ENCODE data around the gene NUS1. TPM values are rescaled to one million over a fixed set of nuclear protein-coding genes. Genes with fewer than 3 reads are reported as not detected.
"Not testable (repeated sequence)": the region's sequence is repeated elsewhere in the genome, so short reads cannot be mapped to it uniquely, and the experiment has no call there.

NUS1 gene
- total RNA-seq, 1 experiment from 2014 or later: 73.8 TPM

DNA sequence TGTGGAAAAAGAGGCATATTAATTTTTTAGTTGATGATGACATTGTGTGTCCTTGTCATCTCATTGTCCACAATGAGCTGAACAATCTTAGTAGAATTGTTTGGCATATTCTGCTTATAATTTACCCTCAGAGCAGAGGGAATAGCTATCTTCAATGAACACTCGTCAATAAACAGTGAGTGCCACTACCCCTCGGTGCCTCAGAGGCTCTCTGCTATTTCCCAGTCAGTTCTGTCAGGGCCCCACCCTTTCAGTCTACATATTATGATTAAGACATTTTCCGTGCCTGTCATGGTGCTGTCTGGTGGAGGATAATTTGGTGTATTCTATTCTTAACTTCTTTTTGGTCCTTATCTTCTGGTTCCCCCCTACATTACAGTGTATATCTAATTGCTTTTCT is 31.2 kb downstream of the NUS1 start:
- ChIA-PET CTCF (no interaction called here), POLR2A (no interaction called here)
- Mint-ChIP-seq H3K27ac (no peak overlapping the region), H3K36me3 (peaks cover 25% of the 10 kb centered on the region), H3K9me3 (peaks cover 6% of the 10 kb centered on the region), H3K4me1 (no peaks in the 10 kb centered on the region), H3K4me3 (no peak overlapping the region), H3K27me3 (ENCODE audit: low read depth) (no peaks in the 10 kb centered on the region)
- no peak for ATAC-seq
- DNase-seq (ENCODE audit: low spot score): no peak
- TF ChIP-seq, protein P1, sequence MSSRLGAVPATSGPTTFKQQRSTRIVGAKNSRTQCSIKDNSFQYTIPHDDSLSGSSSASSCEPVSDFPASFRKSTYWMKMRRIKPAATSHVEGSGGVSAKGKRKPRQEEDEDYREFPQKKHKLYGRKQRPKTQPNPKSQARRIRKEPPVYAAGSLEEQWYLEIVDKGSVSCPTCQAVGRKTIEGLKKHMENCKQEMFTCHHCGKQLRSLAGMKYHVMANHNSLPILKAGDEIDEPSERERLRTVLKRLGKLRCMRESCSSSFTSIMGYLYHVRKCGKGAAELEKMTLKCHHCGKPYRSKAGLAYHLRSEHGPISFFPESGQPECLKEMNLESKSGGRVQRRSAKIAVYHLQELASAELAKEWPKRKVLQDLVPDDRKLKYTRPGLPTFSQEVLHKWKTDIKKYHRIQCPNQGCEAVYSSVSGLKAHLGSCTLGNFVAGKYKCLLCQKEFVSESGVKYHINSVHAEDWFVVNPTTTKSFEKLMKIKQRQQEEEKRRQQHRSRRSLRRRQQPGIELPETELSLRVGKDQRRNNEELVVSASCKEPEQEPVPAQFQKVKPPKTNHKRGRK (CRISPR knock-in tag; IDR thresholded peaks at IDR 0.05; ENCODE audit: borderline replicate concordance): no peak
- TF ChIP-seq ZNF232 (CRISPR knock-in tag; IDR thresholded peaks at IDR 0.05): no peak
- TF ChIP-seq ERG (CRISPR knock-in tag; IDR thresholded peaks at IDR 0.05): no peak
- TF ChIP-seq CTCF (IDR thresholded peaks at IDR 0.05): no peak
- TF ChIP-seq PRRX2 (CRISPR knock-in tag; IDR thresholded peaks at IDR 0.05): no peak
- no peak for TF ChIP-seq PREB (CRISPR knock-in tag; IDR thresholded peaks at IDR 0.05; ENCODE audit: borderline replicate concordance)
- TF ChIP-seq GABPB1 (CRISPR knock-in tag; IDR thresholded peaks at IDR 0.05): no peak
- no peak for TF ChIP-seq ZNF532 (CRISPR knock-in tag; IDR thresholded peaks at IDR 0.05; ENCODE audit: borderline replicate concordance)

DNA sequence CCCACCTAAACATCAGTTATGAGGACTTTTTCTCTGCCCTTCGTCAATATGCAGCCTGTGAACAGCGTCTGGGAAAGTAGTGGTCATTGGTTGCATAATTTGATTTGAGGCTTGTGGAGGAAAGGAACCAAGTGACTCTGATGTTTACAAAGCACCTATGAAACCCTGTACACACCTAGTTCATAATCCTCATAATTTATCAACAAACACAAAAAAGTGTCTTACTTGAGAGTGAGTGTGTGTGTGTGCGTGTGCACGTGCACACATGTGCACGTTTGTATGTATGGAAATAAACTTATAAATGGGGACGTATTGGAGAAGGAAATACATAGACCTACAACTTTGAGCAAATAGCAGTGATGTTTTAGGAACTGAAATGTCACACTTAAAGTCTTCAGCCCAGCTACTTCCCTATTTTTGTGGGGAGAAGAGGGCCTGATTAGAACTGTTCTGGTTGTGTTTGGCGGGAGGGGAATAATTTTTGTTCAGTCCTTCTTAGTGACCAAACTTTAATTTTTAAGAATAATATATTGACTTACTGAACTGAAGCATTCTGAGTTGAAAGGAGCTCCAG is 31.8 kb downstream of the NUS1 start:
- H3K4me1 Mint-ChIP-seq; ATAC-seq; H3K4me3 Mint-ChIP-seq; H3K27me3 Mint-ChIP-seq (ENCODE audit: low read depth); H3K27ac Mint-ChIP-seq; CTCF ChIA-PET; POLR2A ChIA-PET; DNase-seq (ENCODE audit: low spot score): not testable (repeated sequence)
- Mint-ChIP-seq H3K36me3 (peaks cover 28% of the 10 kb centered on the region), H3K9me3 (peaks cover 11% of the 10 kb centered on the region)

DNA sequence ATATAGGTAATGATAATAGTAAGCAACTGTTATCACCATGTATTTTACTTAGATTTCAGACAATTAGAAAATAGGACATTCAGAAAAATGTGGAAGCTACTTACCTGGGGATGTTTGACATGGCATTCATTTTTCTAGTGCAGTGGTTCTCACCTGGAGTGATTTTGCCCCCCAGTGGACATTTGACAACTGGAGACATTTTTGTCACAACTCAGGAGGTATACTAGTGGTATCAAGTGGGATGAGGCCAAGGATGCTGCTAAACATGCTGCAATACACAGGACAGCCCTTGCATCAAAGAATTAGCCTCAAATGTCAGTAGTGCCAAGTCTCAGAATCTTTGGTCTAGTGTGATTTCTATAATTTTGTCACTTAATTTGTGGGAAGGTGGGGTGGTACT is 36.1 kb downstream of the NUS1 start:
- ATAC-seq: no peak
- TF ChIP-seq ZBTB43 (CRISPR knock-in tag; IDR thresholded peaks at IDR 0.05) (no peak), ERG (CRISPR knock-in tag; IDR thresholded peaks at IDR 0.05) (no peak), ZNF416 (CRISPR knock-in tag; IDR thresholded peaks at IDR 0.05) (no peak), CREB1 (CRISPR knock-in tag; IDR thresholded peaks at IDR 0.05) (no peak), OVOL2 (CRISPR knock-in tag; IDR thresholded peaks at IDR 0.05; ENCODE audit: borderline replicate concordance) (no peak), GABPB1 (CRISPR knock-in tag; IDR thresholded peaks at IDR 0.05) (no peak), HMGA2 (CRISPR knock-in tag; IDR thresholded peaks at IDR 0.05) (no peak)
- TF ChIP-seq, protein P2, sequence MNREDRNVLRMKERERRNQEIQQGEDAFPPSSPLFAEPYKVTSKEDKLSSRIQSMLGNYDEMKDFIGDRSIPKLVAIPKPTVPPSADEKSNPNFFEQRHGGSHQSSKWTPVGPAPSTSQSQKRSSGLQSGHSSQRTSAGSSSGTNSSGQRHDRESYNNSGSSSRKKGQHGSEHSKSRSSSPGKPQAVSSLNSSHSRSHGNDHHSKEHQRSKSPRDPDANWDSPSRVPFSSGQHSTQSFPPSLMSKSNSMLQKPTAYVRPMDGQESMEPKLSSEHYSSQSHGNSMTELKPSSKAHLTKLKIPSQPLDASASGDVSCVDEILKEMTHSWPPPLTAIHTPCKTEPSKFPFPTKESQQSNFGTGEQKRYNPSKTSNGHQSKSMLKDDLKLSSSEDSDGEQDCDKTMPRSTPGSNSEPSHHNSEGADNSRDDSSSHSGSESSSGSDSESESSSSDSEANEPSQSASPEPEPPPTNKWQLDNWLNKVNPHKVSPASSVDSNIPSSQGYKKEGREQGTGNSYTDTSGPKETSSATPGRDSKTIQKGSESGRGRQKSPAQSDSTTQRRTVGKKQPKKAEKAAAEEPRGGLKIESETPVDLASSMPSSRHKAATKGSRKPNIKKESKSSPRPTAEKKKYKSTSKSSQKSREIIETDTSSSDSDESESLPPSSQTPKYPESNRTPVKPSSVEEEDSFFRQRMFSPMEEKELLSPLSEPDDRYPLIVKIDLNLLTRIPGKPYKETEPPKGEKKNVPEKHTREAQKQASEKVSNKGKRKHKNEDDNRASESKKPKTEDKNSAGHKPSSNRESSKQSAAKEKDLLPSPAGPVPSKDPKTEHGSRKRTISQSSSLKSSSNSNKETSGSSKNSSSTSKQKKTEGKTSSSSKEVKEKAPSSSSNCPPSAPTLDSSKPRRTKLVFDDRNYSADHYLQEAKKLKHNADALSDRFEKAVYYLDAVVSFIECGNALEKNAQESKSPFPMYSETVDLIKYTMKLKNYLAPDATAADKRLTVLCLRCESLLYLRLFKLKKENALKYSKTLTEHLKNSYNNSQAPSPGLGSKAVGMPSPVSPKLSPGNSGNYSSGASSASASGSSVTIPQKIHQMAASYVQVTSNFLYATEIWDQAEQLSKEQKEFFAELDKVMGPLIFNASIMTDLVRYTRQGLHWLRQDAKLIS (CRISPR knock-in tag; IDR thresholded peaks at IDR 0.05; ENCODE audit: borderline replicate concordance): no peak

More for the DNA sequence above, 36.1 kb downstream of the NUS1 start:
- ChIA-PET CTCF (interaction anchor here (0.7 kb wide), 2 partner anchors 233 to 261 kb away, joined by 3 read pairs; no protein-coding TSS in a partner anchor), POLR2A (no interaction called here)
- Mint-ChIP-seq H3K4me1 (peaks cover 5% of the 10 kb centered on the region), H3K4me3 (no peak overlapping the region), H3K27ac (no peak overlapping the region), H3K9me3 (peaks cover 16% of the 10 kb centered on the region), H3K27me3 (ENCODE audit: low read depth) (no peaks in the 10 kb centered on the region), H3K36me3 (peaks cover 28% of the 10 kb centered on the region)
- no peak for DNase-seq (ENCODE audit: low spot score)

Data from WTC11 (cell line).